Measurements from ENCODE around the gene PDCD2.
"Not testable (repeated sequence)": the region's sequence is repeated elsewhere in the genome, so short reads cannot be mapped to it uniquely, and the experiment has no call there.

- not testable (repeated sequence) for TF ChIP-seq CTCF (IDR thresholded peaks at IDR 0.05; ENCODE audit: poor library complexity); EZH2 (IDR thresholded peaks at IDR 0.05; ENCODE audit: borderline replicate concordance)
These were observed 31.6 kb upstream of the PDCD2 start for GRCh38 chr6:170616020-170616554.

All from hepatocyte (in vitro differentiated cells).